HCT116 (cell line): ENCODE measurements around the gene CSPG4. TPM values are rescaled to one million over a fixed set of nuclear protein-coding genes. Genes with fewer than 3 reads are reported as not detected.

Source experiments
- ATAC-seq: fragments of 200-7000 bp; cut with Tn5 transposase; 2 replicates; pipeline ENCODE4 v1.9.1; 2020; ENCODE audit warnings: mild to moderate bottlenecking, moderate library complexity
- BruUV-seq: library from RNA; stranded (reverse); fragments of 400-500 nt; replicated peaks from 2 replicates; lab custom pipeline; 2021; lab: Mats Ljungman, UMichigan
- CTCF ChIA-PET: fragments of 300-600 bp; sonication (Branson Sonifier 250); formaldehyde crosslinking; loops from one replicate; lab custom pipeline; 2021; ENCODE audit warnings: antibody characterized with exemption; lab: Charles Lee
- POLR2A ChIA-PET: fragments of 300-600, 350-600 bp; sonication (Branson Sonifier 250); formaldehyde crosslinking; loops from one replicate; lab custom pipeline; 2021; ENCODE audit warnings: antibody characterized with exemption; lab: Charles Lee
- RAD21 ChIA-PET, 2 experiments: fragments of 300-600 bp; sonication (Branson Sonifier 250); formaldehyde crosslinking; loops; one replicate each; lab custom pipeline; 2023; ENCODE audit warnings: low total read pairs in 2 of 2; ENCODE audit not compliant: uncharacterized antibody in 2 of 2, unreplicated experiment in 2 of 2, low non-redundant PET in 1 of 2; lab: Charles Lee
- DNase-seq: peaks from one replicate; pipeline ENCODE4 v3.0.0-alpha.2; 2010; ENCODE audit warnings: low read depth, low spot score
- H2AFZ ChIP-seq: fragments of 200-600 bp; shearing (Covaris generic), sonication (generic); 2 replicates; pipeline ENCODE4 v1.6.1; 2017; ENCODE audit warnings: low read depth, mixed run types, mixed read lengths, antibody characterized with exemption, low read length; ENCODE audit not compliant: poor library complexity, severe bottlenecking
- H3K27ac ChIP-seq: 2 replicates; pipeline ENCODE4 v1.5.1; 2012; ENCODE audit warnings: low read depth, low read length
- H3K27me3 ChIP-seq: fragments of 200-600 bp; sonication (generic); 2 replicates; pipeline ENCODE4 v1.6.1; 2016; ENCODE audit warnings: mixed run types, low read length, mixed read lengths; ENCODE audit not compliant: insufficient read depth
- H3K36me3 ChIP-seq, 2 experiments: fragments of 200-500 bp in 1 of 2; fragments of 200-600 bp in 1 of 2; sonication (Bioruptor generic) in 1 of 2; sonication (generic) in 1 of 2; 2 replicates each; pipeline versions ENCODE4 v1.5.1 to v1.6.1; 2014 to 2016; ENCODE audit warnings: low read length in 2 of 2, inconsistent platforms in 1 of 2, mixed read lengths in 1 of 2, mixed run types in 1 of 2; ENCODE audit not compliant: insufficient read depth in 2 of 2, control insufficient read depth in 1 of 2
- H3K4me1 ChIP-seq, 2 experiments: fragments of 200-600 bp in 1 of 2; sonication (generic) in 1 of 2; 2 replicates each; pipeline versions ENCODE4 v1.5.1 to v1.6.1; 2012 to 2017; ENCODE audit warnings: low read length in 2 of 2, inconsistent platforms in 1 of 2, mild to moderate bottlenecking in 1 of 2, mixed read lengths in 1 of 2, mixed run types in 1 of 2, moderate library complexity in 1 of 2; ENCODE audit not compliant: insufficient read depth in 2 of 2, control insufficient read depth in 1 of 2
- H3K4me2 ChIP-seq: fragments of 200-600 bp; sonication (generic); 2 replicates; pipeline ENCODE4 v1.6.1; 2017; ENCODE audit warnings: mixed run types, low read length, mixed read lengths
- H3K4me3 ChIP-seq, 2 experiments: fragments of 200-600 bp in 1 of 2; sonication (generic) in 1 of 2; replicated peaks in 1 of 2; 2 replicates each; pipeline ENCODE4 v1.5.1; 2011 to 2016; ENCODE audit warnings: low read length in 2 of 2, control low read depth in 1 of 2, low read depth in 1 of 2, mild to moderate bottlenecking in 1 of 2, mixed read lengths in 1 of 2, mixed run types in 1 of 2
- H3K79me2 ChIP-seq: fragments of 200-600 bp; sonication (generic); 2 replicates; pipeline ENCODE4 v1.6.1; 2017; ENCODE audit warnings: mild to moderate bottlenecking, mixed run types, low read length, moderate library complexity, mixed read lengths; ENCODE audit not compliant: insufficient read depth
- H3K9ac ChIP-seq: fragments of 200-600 bp; sonication (generic); 2 replicates; pipeline ENCODE4 v1.6.1; 2016; ENCODE audit warnings: low read length, mixed read lengths
- H3K9me2 ChIP-seq: fragments of 200-600 bp; sonication (generic), shearing (Covaris generic); 2 replicates; pipeline ENCODE4 v1.6.1; 2017; ENCODE audit warnings: mixed run types, mild to moderate bottlenecking, moderate library complexity; ENCODE audit not compliant: insufficient read depth
- H3K9me3 ChIP-seq, 2 experiments: fragments of 200-500 bp in 1 of 2; fragments of 200-600 bp in 1 of 2; sonication (Bioruptor generic) in 1 of 2; sonication (generic) in 1 of 2; 2 replicates each; pipeline ENCODE4 v1.6.1; 2014 to 2017; ENCODE audit warnings: low read length in 2 of 2, mixed read lengths in 2 of 2, inconsistent platforms in 1 of 2, low read depth in 1 of 2, mild to moderate bottlenecking in 1 of 2, mixed run types in 1 of 2, moderate library complexity in 1 of 2; ENCODE audit not compliant: control insufficient read depth in 1 of 2, insufficient read depth in 1 of 2
- H4K20me1 ChIP-seq: fragments of 200-600 bp; sonication (generic), shearing (Covaris generic); 2 replicates; pipeline ENCODE4 v1.6.1; 2017; ENCODE audit warnings: mixed run types, mild to moderate bottlenecking, moderate library complexity; ENCODE audit not compliant: insufficient read depth
- CBX3 ChIP-seq: IDR thresholded peaks from 2 replicates; pipeline ENCODE4 v1.6.1; 2012; ENCODE audit warnings: low read depth
- CEBPB ChIP-seq: IDR thresholded peaks from 2 replicates; pipeline ENCODE4 v1.6.1; 2012; ENCODE audit warnings: low read depth
- EGR1 ChIP-seq: IDR thresholded peaks from 2 replicates; pipeline ENCODE4 v1.6.1; 2012; ENCODE audit warnings: low read depth
- EZH2 ChIP-seq: fragments of 200-600 bp; sonication (generic); IDR thresholded peaks from 2 replicates; pipeline ENCODE4 v1.6.1; 2017; ENCODE audit warnings: antibody characterized with exemption, mixed run types
- EZH2phosphoT487 ChIP-seq: fragments of 200-600 bp; IDR thresholded peaks from 2 replicates; pipeline ENCODE4 v1.6.1; 2018; ENCODE audit warnings: antibody characterized with exemption, borderline replicate concordance
- FOSL1 ChIP-seq: IDR thresholded peaks from 2 replicates; pipeline ENCODE4 v1.6.1; 2012; ENCODE audit warnings: low read depth
- JUND ChIP-seq: IDR thresholded peaks from 2 replicates; pipeline ENCODE4 v1.6.1; 2012
- POLR2A ChIP-seq: IDR thresholded peaks from 2 replicates; pipeline ENCODE4 v1.7.0; 2011; ENCODE audit warnings: borderline replicate concordance; ENCODE audit not compliant: insufficient read depth, insufficient read length; ENCODE audit errors: extremely low read depth
- SIN3A ChIP-seq: IDR thresholded peaks from 2 replicates; pipeline ENCODE4 v1.6.1; 2012; ENCODE audit warnings: low read depth
- SP1 ChIP-seq: IDR thresholded peaks from 2 replicates; pipeline ENCODE4 v1.6.1; 2012; ENCODE audit warnings: low read depth
- SRF ChIP-seq: IDR thresholded peaks from 2 replicates; pipeline ENCODE4 v1.6.1; 2012; ENCODE audit warnings: low read depth
- TCF7L2 ChIP-seq: IDR thresholded peaks from 2 replicates; pipeline ENCODE4 v1.7.0; 2011; ENCODE audit warnings: borderline replicate concordance, inconsistent platforms; ENCODE audit not compliant: insufficient read depth, insufficient read length; ENCODE audit errors: extremely low read depth
- YY1 ChIP-seq: IDR thresholded peaks from 2 replicates; pipeline ENCODE4 v1.6.1; 2011; ENCODE audit warnings: low read length, low read depth, moderate library complexity, mild to moderate bottlenecking; ENCODE audit not compliant: insufficient replicate concordance; ENCODE audit errors: extremely low read depth
- ZNF274 ChIP-seq: fragments of 200-500 bp; sonication (Bioruptor generic); IDR thresholded peaks from 2 replicates; pipeline ENCODE4 v1.6.1; 2014; ENCODE audit warnings: mild to moderate bottlenecking, low read depth, low read length, inconsistent platforms
- intact Hi-C: fragments of 100-400 bp; cut with micrococcal nuclease; formaldehyde crosslinking; loops from 2 replicates; pipeline ENCODE4 v1.10.0; 2022
- total RNA-seq: library from RNA; stranded (reverse); gene quantifications from one replicate; pipeline ENCODE4 v1.2.1, GENCODE V29; 2021; ENCODE audit not compliant: unreplicated experiment
- TF ChIP-seq, protein P1 (sequence below): IDR thresholded peaks from 2 replicates; pipeline ENCODE4 v1.6.1; 2012
- TF ChIP-seq, protein P2 (sequence below): IDR thresholded peaks from 2 replicates; pipeline ENCODE4 v1.6.1; 2012; ENCODE audit warnings: low read depth
- TF ChIP-seq, protein P3 (sequence below): IDR thresholded peaks from 2 replicates; pipeline ENCODE4 v1.6.1; 2011; ENCODE audit warnings: mild to moderate bottlenecking, low read length, moderate library complexity; ENCODE audit not compliant: insufficient replicate concordance; ENCODE audit errors: extremely low read depth
- TF ChIP-seq, protein P4 (sequence below): IDR thresholded peaks from 2 replicates; pipeline ENCODE4 v1.6.1; 2012

The CSPG4 gene
- total RNA-seq, 1 experiment from 2014 or later, result 18.1 TPM

DNA sequence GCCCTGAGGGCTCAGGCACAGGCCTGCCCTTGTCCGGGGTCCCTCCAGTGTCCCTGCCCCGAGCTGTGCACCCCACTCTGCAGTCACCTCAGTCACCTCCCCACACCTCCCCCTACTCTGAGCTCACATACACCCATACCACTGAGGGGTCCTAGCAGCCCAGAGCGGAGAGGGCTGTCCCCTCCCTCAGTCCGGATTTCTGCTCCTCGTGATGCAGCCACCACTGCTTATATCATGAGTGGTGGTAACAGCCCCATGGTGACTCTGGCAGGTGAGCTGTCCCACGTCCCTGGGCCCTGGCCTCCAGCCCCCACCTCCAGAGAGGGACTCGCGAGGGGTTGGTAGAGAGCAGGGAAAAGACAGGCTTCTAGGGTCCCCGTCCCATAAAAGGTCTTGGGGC is 8.0 kb downstream of the CSPG4 start (continued):
- TF ChIP-seq ZNF274 (no peak), JUND (no peak), EGR1 (no peak), SIN3A (no peak)
- TF ChIP-seq, protein P1, sequence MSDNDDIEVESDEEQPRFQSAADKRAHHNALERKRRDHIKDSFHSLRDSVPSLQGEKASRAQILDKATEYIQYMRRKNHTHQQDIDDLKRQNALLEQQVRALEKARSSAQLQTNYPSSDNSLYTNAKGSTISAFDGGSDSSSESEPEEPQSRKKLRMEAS, result no peak

DNA sequence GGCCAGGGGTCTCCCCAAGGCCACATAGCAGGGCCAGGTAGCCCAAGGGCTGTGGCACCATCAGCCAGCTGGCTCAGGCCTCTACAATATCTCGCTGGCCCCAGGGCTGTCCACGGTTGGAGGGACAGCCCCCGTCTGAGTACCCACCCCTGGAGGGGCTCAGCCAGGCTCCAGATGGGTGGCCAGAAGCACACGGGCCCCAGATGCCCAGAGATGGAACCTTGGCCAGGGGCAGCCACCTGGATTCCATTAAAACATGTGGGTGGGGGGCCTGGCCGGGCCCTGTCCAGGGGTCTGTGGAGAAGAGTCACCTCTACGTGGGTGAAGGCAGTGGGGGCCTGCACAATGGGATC is 8.4 kb downstream of the CSPG4 start:
- Histone ChIP-seq H3K27ac (peak overlapping the region; percentile 38; the same call in 1 of the 2 replicates), H3K79me2 (no peaks in the 10 kb centered on the region), H3K4me3 (no peak overlapping the region)
- CTCF ChIA-PET, result no interaction called here
- no peak for TF ChIP-seq EZH2
- TF ChIP-seq SP1, result no peak
- no peak for TF ChIP-seq JUND
- no peak for TF ChIP-seq CBX3
- TF ChIP-seq SRF, result no peak
- TF ChIP-seq, protein P2, sequence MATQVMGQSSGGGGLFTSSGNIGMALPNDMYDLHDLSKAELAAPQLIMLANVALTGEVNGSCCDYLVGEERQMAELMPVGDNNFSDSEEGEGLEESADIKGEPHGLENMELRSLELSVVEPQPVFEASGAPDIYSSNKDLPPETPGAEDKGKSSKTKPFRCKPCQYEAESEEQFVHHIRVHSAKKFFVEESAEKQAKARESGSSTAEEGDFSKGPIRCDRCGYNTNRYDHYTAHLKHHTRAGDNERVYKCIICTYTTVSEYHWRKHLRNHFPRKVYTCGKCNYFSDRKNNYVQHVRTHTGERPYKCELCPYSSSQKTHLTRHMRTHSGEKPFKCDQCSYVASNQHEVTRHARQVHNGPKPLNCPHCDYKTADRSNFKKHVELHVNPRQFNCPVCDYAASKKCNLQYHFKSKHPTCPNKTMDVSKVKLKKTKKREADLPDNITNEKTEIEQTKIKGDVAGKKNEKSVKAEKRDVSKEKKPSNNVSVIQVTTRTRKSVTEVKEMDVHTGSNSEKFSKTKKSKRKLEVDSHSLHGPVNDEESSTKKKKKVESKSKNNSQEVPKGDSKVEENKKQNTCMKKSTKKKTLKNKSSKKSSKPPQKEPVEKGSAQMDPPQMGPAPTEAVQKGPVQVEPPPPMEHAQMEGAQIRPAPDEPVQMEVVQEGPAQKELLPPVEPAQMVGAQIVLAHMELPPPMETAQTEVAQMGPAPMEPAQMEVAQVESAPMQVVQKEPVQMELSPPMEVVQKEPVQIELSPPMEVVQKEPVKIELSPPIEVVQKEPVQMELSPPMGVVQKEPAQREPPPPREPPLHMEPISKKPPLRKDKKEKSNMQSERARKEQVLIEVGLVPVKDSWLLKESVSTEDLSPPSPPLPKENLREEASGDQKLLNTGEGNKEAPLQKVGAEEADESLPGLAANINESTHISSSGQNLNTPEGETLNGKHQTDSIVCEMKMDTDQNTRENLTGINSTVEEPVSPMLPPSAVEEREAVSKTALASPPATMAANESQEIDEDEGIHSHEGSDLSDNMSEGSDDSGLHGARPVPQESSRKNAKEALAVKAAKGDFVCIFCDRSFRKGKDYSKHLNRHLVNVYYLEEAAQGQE, result no peak
- TF ChIP-seq POLR2A, result no peak
- TF ChIP-seq TCF7L2, result no peak
- TF ChIP-seq, protein P3, sequence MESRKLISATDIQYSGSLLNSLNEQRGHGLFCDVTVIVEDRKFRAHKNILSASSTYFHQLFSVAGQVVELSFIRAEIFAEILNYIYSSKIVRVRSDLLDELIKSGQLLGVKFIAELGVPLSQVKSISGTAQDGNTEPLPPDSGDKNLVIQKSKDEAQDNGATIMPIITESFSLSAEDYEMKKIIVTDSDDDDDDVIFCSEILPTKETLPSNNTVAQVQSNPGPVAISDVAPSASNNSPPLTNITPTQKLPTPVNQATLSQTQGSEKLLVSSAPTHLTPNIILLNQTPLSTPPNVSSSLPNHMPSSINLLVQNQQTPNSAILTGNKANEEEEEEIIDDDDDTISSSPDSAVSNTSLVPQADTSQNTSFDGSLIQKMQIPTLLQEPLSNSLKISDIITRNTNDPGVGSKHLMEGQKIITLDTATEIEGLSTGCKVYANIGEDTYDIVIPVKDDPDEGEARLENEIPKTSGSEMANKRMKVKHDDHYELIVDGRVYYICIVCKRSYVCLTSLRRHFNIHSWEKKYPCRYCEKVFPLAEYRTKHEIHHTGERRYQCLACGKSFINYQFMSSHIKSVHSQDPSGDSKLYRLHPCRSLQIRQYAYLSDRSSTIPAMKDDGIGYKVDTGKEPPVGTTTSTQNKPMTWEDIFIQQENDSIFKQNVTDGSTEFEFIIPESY, result no peak
- TF ChIP-seq CEBPB, result no peak
- no peak for TF ChIP-seq SIN3A
- no peak for TF ChIP-seq EZH2phosphoT487
- TF ChIP-seq FOSL1, result no peak
- TF ChIP-seq, protein P4, sequence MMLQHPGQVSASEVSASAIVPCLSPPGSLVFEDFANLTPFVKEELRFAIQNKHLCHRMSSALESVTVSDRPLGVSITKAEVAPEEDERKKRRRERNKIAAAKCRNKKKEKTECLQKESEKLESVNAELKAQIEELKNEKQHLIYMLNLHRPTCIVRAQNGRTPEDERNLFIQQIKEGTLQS, result no peak
- TF ChIP-seq EGR1, result no peak
- no peak for TF ChIP-seq YY1
- TF ChIP-seq, all 23 proteins: peak for 0
- Histone ChIP-seq H3K9me2 (no peaks in the 10 kb centered on the region), H3K4me1 (peaks cover 3 to 11% of the 10 kb centered on the region in 2 experiments; a peak in 3 of 4 replicates), H3K4me2 (peak overlapping the region; percentile 37; the same call in 1 of the 2 replicates), H3K36me3 (no peaks in the 10 kb centered on the region; a peak in 1 of 4 replicates), H2AFZ (no peak overlapping the region), H3K9ac (no peak overlapping the region), H3K9me3 (no peaks in the 10 kb centered on the region), H3K27me3 (no peaks in the 10 kb centered on the region), H4K20me1 (no peaks in the 10 kb centered on the region)
- DNase-seq (no peak), ATAC-seq (peak; percentile 28; the same call in 1 of the 2 replicates)
- POLR2A ChIA-PET, result no interaction called here
- intact Hi-C loops, result no loop called here
- BruUV-seq, result no TSS peak
- RAD21 ChIA-PET, result no interaction called here
